ENCODE measurements around the gene TTC9B.

Gene TTC9B

GRCh38 chr19:40246292-40247073 is 28.3 kb upstream of the TTC9B start:
- TF ChIP-seq BACH2 (CRISPR knock-in tag; IDR thresholded peaks at IDR 0.05; ENCODE audit: borderline replicate concordance): no peak
- no peak for TF ChIP-seq TCF4 (CRISPR knock-in tag; IDR thresholded peaks at IDR 0.05; ENCODE audit: borderline replicate concordance)
- no peak for TF ChIP-seq SNAI2 (CRISPR knock-in tag; IDR thresholded peaks at IDR 0.05)
- no peak for TF ChIP-seq ZNF565 (CRISPR knock-in tag; conservative IDR thresholded peaks at IDR 0.05; ENCODE audit: low read depth)
- no peak for TF ChIP-seq ZNF70 (CRISPR knock-in tag; IDR thresholded peaks at IDR 0.05)
- no peak for TF ChIP-seq ZNF8 (CRISPR knock-in tag; IDR thresholded peaks at IDR 0.05)
- no peak for TF ChIP-seq CSDC2 (CRISPR knock-in tag; IDR thresholded peaks at IDR 0.05)
- TF ChIP-seq OSR1 (CRISPR knock-in tag; IDR thresholded peaks at IDR 0.05): no peak
- no peak for TF ChIP-seq CREB5 (CRISPR knock-in tag; IDR thresholded peaks at IDR 0.05; ENCODE audit: low read depth)
- no peak for TF ChIP-seq GLIS3 (CRISPR knock-in tag; IDR thresholded peaks at IDR 0.05)
- no peak for TF ChIP-seq TSHZ2 (CRISPR knock-in tag; IDR thresholded peaks at IDR 0.05)
- no peak for TF ChIP-seq ISL1 (CRISPR knock-in tag; IDR thresholded peaks at IDR 0.05)
- TF ChIP-seq ARNTL (CRISPR knock-in tag; IDR thresholded peaks at IDR 0.05; ENCODE audit: borderline replicate concordance, low read depth): no peak
- no peak for ATAC-seq

- TF ChIP-seq SNAI2 (CRISPR knock-in tag; IDR thresholded peaks at IDR 0.05) (no peak), TSHZ2 (CRISPR knock-in tag; IDR thresholded peaks at IDR 0.05) (no peak), TOX (CRISPR knock-in tag; IDR thresholded peaks at IDR 0.05; ENCODE audit: borderline replicate concordance) (no peak), TCF4 (CRISPR knock-in tag; IDR thresholded peaks at IDR 0.05; ENCODE audit: borderline replicate concordance) (no peak), ESRRG (CRISPR knock-in tag; IDR thresholded peaks at IDR 0.05) (no peak), BACH2 (CRISPR knock-in tag; IDR thresholded peaks at IDR 0.05; ENCODE audit: borderline replicate concordance) (no peak)
- ATAC-seq: no peak; the same call in 2 of the 3 replicates
These were observed 27.4 kb upstream of the TTC9B start for GRCh38 chr19:40245506-40246128.

- TF ChIP-seq ZNF70 (CRISPR knock-in tag; IDR thresholded peaks at IDR 0.05) (no peak), TCF4 (CRISPR knock-in tag; IDR thresholded peaks at IDR 0.05; ENCODE audit: borderline replicate concordance) (no peak), CSRNP3 (CRISPR knock-in tag; IDR thresholded peaks at IDR 0.05) (no peak), GLIS3 (CRISPR knock-in tag; IDR thresholded peaks at IDR 0.05) (no peak)
- no peak for ATAC-seq
These were observed 26.6 kb upstream of the TTC9B start for GRCh38 chr19:40244579-40245317.

- ATAC-seq: no peak
- TF ChIP-seq ZC3H10 (CRISPR knock-in tag; IDR thresholded peaks at IDR 0.05): no peak
- no peak for TF ChIP-seq ZFP30 (CRISPR knock-in tag; IDR thresholded peaks at IDR 0.05)
- TF ChIP-seq TOX (CRISPR knock-in tag; IDR thresholded peaks at IDR 0.05; ENCODE audit: borderline replicate concordance): no peak
- no peak for TF ChIP-seq ESRRG (CRISPR knock-in tag; IDR thresholded peaks at IDR 0.05)
- no peak for TF ChIP-seq POU6F1 (CRISPR knock-in tag; IDR thresholded peaks at IDR 0.05; ENCODE audit: borderline replicate concordance, low read depth)
- no peak for TF ChIP-seq BACH2 (CRISPR knock-in tag; IDR thresholded peaks at IDR 0.05; ENCODE audit: borderline replicate concordance)
- TF ChIP-seq ZFP3 (CRISPR knock-in tag; IDR thresholded peaks at IDR 0.05): no peak
- no peak for TF ChIP-seq TCF4 (CRISPR knock-in tag; IDR thresholded peaks at IDR 0.05; ENCODE audit: borderline replicate concordance)
- TF ChIP-seq SNAI2 (CRISPR knock-in tag; IDR thresholded peaks at IDR 0.05): no peak
- TF ChIP-seq RARB (CRISPR knock-in tag; IDR thresholded peaks at IDR 0.05): no peak
- no peak for TF ChIP-seq CREB5 (CRISPR knock-in tag; IDR thresholded peaks at IDR 0.05; ENCODE audit: low read depth)
These were observed 25.0 kb upstream of the TTC9B start for GRCh38 chr19:40243181-40243580.
